Sigmoid colon (tissue), 7 donors: ENCODE data around the gene ARTN. TPM values are rescaled to one million over a fixed set of nuclear protein-coding genes. Genes with fewer than 3 reads are reported as not detected.

Source experiments
- DNase-seq: peaks from one replicate; pipeline ENCODE4 v3.0.0-alpha.2; 2019
- H3K27ac ChIP-seq, 4 donors: fragments of 200-600 bp; sonication (generic); one replicate each; pipeline ENCODE4 v1.5.1; 2016 to 2019; ENCODE audit warnings: mild to moderate bottlenecking in 1 of 4
- H3K27me3 ChIP-seq, 3 donors: fragments of 200-600 bp; sonication (generic); one replicate each; pipeline ENCODE4 v1.5.1; 2019; ENCODE audit warnings: mild to moderate bottlenecking in 1 of 3
- H3K36me3 ChIP-seq, 4 donors: fragments of 200-600 bp; sonication (generic); one replicate each; pipeline ENCODE4 v1.5.1; 2016 to 2019
- H3K4me1 ChIP-seq, 4 donors: fragments of 200-600 bp; sonication (generic); one replicate each; pipeline ENCODE4 v1.5.1; 2017 to 2019
- H3K4me3 ChIP-seq, 4 donors: fragments of 200-600 bp; sonication (generic); one replicate each; pipeline ENCODE4 v1.5.1; 2017 to 2019; ENCODE audit warnings: mild to moderate bottlenecking in 2 of 4, moderate library complexity in 1 of 4
- H3K9me3 ChIP-seq, 4 donors: fragments of 200-600 bp in 3 of 4; sonication (generic) in 3 of 4; one replicate each; pipeline versions ENCODE4 v1.5.1 to v1.6.1; 2013 to 2019
- EP300 ChIP-seq, 4 donors: sonication (generic); formaldehyde crosslinking; IDR thresholded peaks; one replicate each; pipeline ENCODE4 v1.6.1; 2017; ENCODE audit warnings: antibody characterized with exemption in 4 of 4
- POLR2A ChIP-seq, 2 donors: fragments of 450-650 bp; IDR thresholded peaks; one replicate each; pipeline ENCODE4 v1.6.1; 2016; ENCODE audit warnings: antibody characterized with exemption in 2 of 2, mild to moderate bottlenecking in 2 of 2, moderate library complexity in 2 of 2
- POLR2AphosphoS5 ChIP-seq, 4 donors: sonication (generic); formaldehyde crosslinking; IDR thresholded peaks; one replicate each; pipeline ENCODE4 v1.6.1; 2017; ENCODE audit warnings: antibody characterized with exemption in 4 of 4
- WGBS, 2 donors: extraction: QIAGEN DNeasy Blood & Tissue Kit; methylation state at CpG; one replicate each; pipeline ENCODE4 v1.1.7; 2013; 5-methylcytosine and 5-hydroxymethylcytosine counted together
- intact Hi-C: fragments of 100-400 bp; cut with DNase I; formaldehyde crosslinking; loops from one replicate; pipeline ENCODE4 v1.15.1; 2023
- polyA plus RNA-seq, 3 donors: library from polyadenylated mRNA; stranded (reverse); fragments of 200-250 nt; gene quantifications; one replicate each; pipeline ENCODE4 v1.2.3, GENCODE V29; 2013
- total RNA-seq, 4 donors: library from RNA; depleted of rRNA; stranded (reverse); fragments of >200 nt; gene quantifications; one replicate each; pipeline ENCODE4 v1.1.0, GENCODE V29; 2016
- TF ChIP-seq, protein P1 (sequence below), 4 experiments: fragments of 450-650 bp in 3 of 4; fragments of 200-600 bp in 1 of 4; IDR thresholded peaks; one replicate each; pipeline ENCODE4 v1.5.1; 2016 to 2019; ENCODE audit warnings: antibody characterized with exemption in 4 of 4, mild to moderate bottlenecking in 3 of 4, moderate library complexity in 2 of 4
- donor health status: healthy with polysubstance abuse.
- donor health status: Bipolar disorder and iron deficiency.
- donor health status: healthy.

Gene ARTN
- total and polyA plus RNA-seq, 7 donors: 0.99 to 8.1 (median 2.4) TPM; not detected in 2

GRCh38 chr1:43985984-43986595 is 52.5 kb downstream of the ARTN start:
- H3K36me3 ChIP-seq: peaks cover 0 to 14% (median 3%) of the 10 kb centered on the region in 4 donors
- H3K27me3 ChIP-seq: no peaks in the 10 kb centered on the region
- no peak overlapping the region for H3K27ac ChIP-seq
- DNase-seq: no peak
- intact Hi-C loops: no loop called here
- TF ChIP-seq, protein P1, sequence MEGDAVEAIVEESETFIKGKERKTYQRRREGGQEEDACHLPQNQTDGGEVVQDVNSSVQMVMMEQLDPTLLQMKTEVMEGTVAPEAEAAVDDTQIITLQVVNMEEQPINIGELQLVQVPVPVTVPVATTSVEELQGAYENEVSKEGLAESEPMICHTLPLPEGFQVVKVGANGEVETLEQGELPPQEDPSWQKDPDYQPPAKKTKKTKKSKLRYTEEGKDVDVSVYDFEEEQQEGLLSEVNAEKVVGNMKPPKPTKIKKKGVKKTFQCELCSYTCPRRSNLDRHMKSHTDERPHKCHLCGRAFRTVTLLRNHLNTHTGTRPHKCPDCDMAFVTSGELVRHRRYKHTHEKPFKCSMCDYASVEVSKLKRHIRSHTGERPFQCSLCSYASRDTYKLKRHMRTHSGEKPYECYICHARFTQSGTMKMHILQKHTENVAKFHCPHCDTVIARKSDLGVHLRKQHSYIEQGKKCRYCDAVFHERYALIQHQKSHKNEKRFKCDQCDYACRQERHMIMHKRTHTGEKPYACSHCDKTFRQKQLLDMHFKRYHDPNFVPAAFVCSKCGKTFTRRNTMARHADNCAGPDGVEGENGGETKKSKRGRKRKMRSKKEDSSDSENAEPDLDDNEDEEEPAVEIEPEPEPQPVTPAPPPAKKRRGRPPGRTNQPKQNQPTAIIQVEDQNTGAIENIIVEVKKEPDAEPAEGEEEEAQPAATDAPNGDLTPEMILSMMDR (IDR thresholded peaks at IDR 0.05): no peak
- no peak for TF ChIP-seq POLR2A (IDR thresholded peaks at IDR 0.05)
- no peak for TF ChIP-seq EP300 (IDR thresholded peaks at IDR 0.05)
- TF ChIP-seq POLR2AphosphoS5 (IDR thresholded peaks at IDR 0.05): no peak
- H3K4me1 ChIP-seq: peaks cover 0 to 12% (median 8%) of the 10 kb centered on the region in 4 donors
- WGBS, 2 donors: 40 to 75% methylated on average over 4 of the region's 4 CpGs
- H3K4me3 ChIP-seq: no peak overlapping the region
- no peaks in the 10 kb centered on the region for H3K9me3 ChIP-seq

DNA sequence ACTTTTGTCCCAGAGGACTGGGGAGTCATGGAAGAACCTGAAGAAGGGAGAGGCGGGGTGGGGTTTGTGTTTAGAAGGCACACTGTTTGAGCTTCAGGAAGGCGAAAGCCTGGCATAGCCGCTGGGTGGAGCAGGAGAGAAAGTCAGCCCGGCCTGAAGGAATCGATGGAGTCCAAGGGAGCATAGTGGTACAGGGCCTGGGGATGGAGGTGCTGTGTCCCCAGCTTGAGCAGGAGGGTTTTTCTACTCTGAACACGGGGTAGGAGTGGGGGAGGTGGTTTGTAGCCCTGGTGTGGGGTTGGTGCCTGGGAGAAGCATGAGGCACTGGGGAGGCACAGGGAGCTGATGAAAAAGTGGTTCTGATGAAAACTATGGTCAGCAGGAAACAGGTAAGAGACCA is 53.1 kb downstream of the ARTN start:
- no peak overlapping the region for H3K27ac ChIP-seq
- TF ChIP-seq EP300 (IDR thresholded peaks at IDR 0.05): no peak
- TF ChIP-seq, protein P1 (IDR thresholded peaks at IDR 0.05): no peak
- TF ChIP-seq POLR2A (IDR thresholded peaks at IDR 0.05): no peak
- no peak for TF ChIP-seq POLR2AphosphoS5 (IDR thresholded peaks at IDR 0.05)
- intact Hi-C loops: no loop called here

More for the DNA sequence above, 53.1 kb downstream of the ARTN start:
- no peaks in the 10 kb centered on the region for H3K9me3 ChIP-seq
- no peak overlapping the region for H3K4me3 ChIP-seq
- H3K4me1 ChIP-seq: peaks cover 0 to 11% (median 8%) of the 10 kb centered on the region in 4 donors
- WGBS, 2 donors: 12 to 65% methylated on average over 6 of the region's 6 CpGs
- no peak for DNase-seq
- H3K36me3 ChIP-seq: peaks cover 0 to 14% (median 3%) of the 10 kb centered on the region in 4 donors
- no peaks in the 10 kb centered on the region for H3K27me3 ChIP-seq

Other genes starting within 250 kb of the ARTN start
- gene ST3GAL3, start 226.3 kb upstream of the ARTN start, total RNA-seq: 10 to 100 TPM; 21.3 to 31.4 (median 23.8) TPM
- gene ST3GAL3, start 226.3 kb upstream of the ARTN start, polyA plus RNA-seq: 10 to 100 TPM in 2 of 3 donors, 1 to 10 TPM in 1; 7.2 to 18.0 (median 13.1) TPM
- 10 to 100 TPM; 16.1 to 27.1 (median 22.3) TPM for gene IPO13, start 13.1 kb downstream of the ARTN start, total RNA-seq
- gene IPO13, start 13.1 kb downstream of the ARTN start, polyA plus RNA-seq: 10 to 100 TPM in 2 of 3 donors, 1 to 10 TPM in 1; 9.6 to 15.5 (median 10.4) TPM
- 10 to 100 TPM; 10.7 to 37.2 (median 12.8) TPM for gene DPH2, start 36.2 kb downstream of the ARTN start, total RNA-seq
- 10 to 100 TPM; 10.8 to 31.3 (median 11.3) TPM for gene DPH2, start 36.2 kb downstream of the ARTN start, polyA plus RNA-seq
- gene ATP6V0B, start 41.2 kb downstream of the ARTN start, total RNA-seq: 100 to 1,000 TPM in 3 of 4 donors, 10 to 100 TPM in 1; 67.9 to 152 (median 128) TPM
- 100 to 1,000 TPM; 108 to 286 (median 129) TPM for gene ATP6V0B, start 41.2 kb downstream of the ARTN start, polyA plus RNA-seq
- 10 to 100 TPM; 30.1 to 55.9 (median 51.1) TPM for gene B4GALT2, start 45.4 kb downstream of the ARTN start, total RNA-seq
- gene B4GALT2, start 45.4 kb downstream of the ARTN start, polyA plus RNA-seq: 10 to 100 TPM; 14.8 to 32.0 (median 26.4) TPM
- gene CCDC24, start 57.8 kb downstream of the ARTN start, total RNA-seq: 1 to 10 TPM; 2.7 to 6.6 (median 3.9) TPM
- 10 to 100 TPM; 16.7 to 19.2 (median 19.2) TPM for gene CCDC24, start 57.8 kb downstream of the ARTN start, polyA plus RNA-seq
- gene SLC6A9, start 97.7 kb downstream of the ARTN start, total RNA-seq: 10 to 100 TPM in 2 of 4 donors, 1 to 10 TPM in 2; 5.4 to 16.6 (median 9.3) TPM
- 10 to 100 TPM in 1 of 3 donors, 1 to 10 TPM in 2; 2.4 to 24.5 (median 4.4) TPM for gene SLC6A9, start 97.7 kb downstream of the ARTN start, polyA plus RNA-seq
- gene KLF17, start 185.0 kb downstream of the ARTN start, total RNA-seq: under 1 TPM in 3 of 4 donors, not detected in 1; 0.16 to 0.68 (median 0.28) TPM
- gene KLF17, start 185.0 kb downstream of the ARTN start, polyA plus RNA-seq: not detected
- not detected for gene KLF18, start 207.8 kb downstream of the ARTN start, total RNA-seq
- gene KLF18, start 207.8 kb downstream of the ARTN start, polyA plus RNA-seq: under 1 TPM in 1 of 3 donors, not detected in 2; under 0.01 TPM